ENCODE results near the gene TMEM92.
"Not testable (repeated sequence)": the region's sequence is repeated elsewhere in the genome, so short reads cannot be mapped to it uniquely, and the experiment has no call there.

TMEM92 gene

GRCh38 chr17:50301891-50302584 is 27.8 kb downstream of the TMEM92 start:
- DNase-seq, result no peak

- no peak for DNase-seq
These were observed 28.8 kb downstream of the TMEM92 start for GRCh38 chr17:50303051-50303450.

GRCh38 chr17:50303596-50303995 is 29.3 kb downstream of the TMEM92 start:
- no peak for DNase-seq

- DNase-seq, result no peak
These were observed 30.6 kb downstream of the TMEM92 start for GRCh38 chr17:50304781-50305404.

GRCh38 chr17:50307654-50308053 is 33.4 kb downstream of the TMEM92 start:
- no peak for DNase-seq

- no peak for DNase-seq
These were observed 34.4 kb downstream of the TMEM92 start for GRCh38 chr17:50308666-50309065.

GRCh38 chr17:50310455-50311111 is 36.3 kb downstream of the TMEM92 start:
- no peak for DNase-seq

GRCh38 chr17:50311112-50311460 is 36.8 kb downstream of the TMEM92 start:
- DNase-seq, result no peak

- no peak for DNase-seq
These were observed 37.2 kb downstream of the TMEM92 start for GRCh38 chr17:50311483-50311882.

GRCh38 chr17:50312308-50312707 is 38.0 kb downstream of the TMEM92 start:
- DNase-seq, result no peak

- no peak for DNase-seq
These were observed 40.3 kb downstream of the TMEM92 start for GRCh38 chr17:50314456-50315011.

GRCh38 chr17:50316016-50316587 is 41.8 kb downstream of the TMEM92 start:
- no peak for DNase-seq

- DNase-seq, result not testable (repeated sequence)
These were observed 42.4 kb downstream of the TMEM92 start for GRCh38 chr17:50316660-50317059.

GRCh38 chr17:50317121-50317520 is 42.9 kb downstream of the TMEM92 start:
- no peak for DNase-seq

- DNase-seq, result no peak
These were observed 44.4 kb downstream of the TMEM92 start for GRCh38 chr17:50318501-50319285.

GRCh38 chr17:50319306-50320004 is 45.2 kb downstream of the TMEM92 start:
- DNase-seq, result no peak

GRCh38 chr17:50322271-50322670 is 48.0 kb downstream of the TMEM92 start:
- DNase-seq, result no peak

- no peak for DNase-seq
These were observed 48.8 kb downstream of the TMEM92 start for GRCh38 chr17:50323060-50323459.

GRCh38 chr17:50325906-50326305 is 51.6 kb downstream of the TMEM92 start:
- no peak for DNase-seq

GRCh38 chr17:50326831-50327364 is 52.6 kb downstream of the TMEM92 start:
- no peak for DNase-seq

- no peak for DNase-seq
These were observed 54.4 kb downstream of the TMEM92 start for GRCh38 chr17:50328363-50329325.
